ENCODE results near the gene RAB3IP.
A peak's percentile ranks its signal among the peaks of the same experiment; 100 is the strongest.

RAB3IP gene

DNA sequence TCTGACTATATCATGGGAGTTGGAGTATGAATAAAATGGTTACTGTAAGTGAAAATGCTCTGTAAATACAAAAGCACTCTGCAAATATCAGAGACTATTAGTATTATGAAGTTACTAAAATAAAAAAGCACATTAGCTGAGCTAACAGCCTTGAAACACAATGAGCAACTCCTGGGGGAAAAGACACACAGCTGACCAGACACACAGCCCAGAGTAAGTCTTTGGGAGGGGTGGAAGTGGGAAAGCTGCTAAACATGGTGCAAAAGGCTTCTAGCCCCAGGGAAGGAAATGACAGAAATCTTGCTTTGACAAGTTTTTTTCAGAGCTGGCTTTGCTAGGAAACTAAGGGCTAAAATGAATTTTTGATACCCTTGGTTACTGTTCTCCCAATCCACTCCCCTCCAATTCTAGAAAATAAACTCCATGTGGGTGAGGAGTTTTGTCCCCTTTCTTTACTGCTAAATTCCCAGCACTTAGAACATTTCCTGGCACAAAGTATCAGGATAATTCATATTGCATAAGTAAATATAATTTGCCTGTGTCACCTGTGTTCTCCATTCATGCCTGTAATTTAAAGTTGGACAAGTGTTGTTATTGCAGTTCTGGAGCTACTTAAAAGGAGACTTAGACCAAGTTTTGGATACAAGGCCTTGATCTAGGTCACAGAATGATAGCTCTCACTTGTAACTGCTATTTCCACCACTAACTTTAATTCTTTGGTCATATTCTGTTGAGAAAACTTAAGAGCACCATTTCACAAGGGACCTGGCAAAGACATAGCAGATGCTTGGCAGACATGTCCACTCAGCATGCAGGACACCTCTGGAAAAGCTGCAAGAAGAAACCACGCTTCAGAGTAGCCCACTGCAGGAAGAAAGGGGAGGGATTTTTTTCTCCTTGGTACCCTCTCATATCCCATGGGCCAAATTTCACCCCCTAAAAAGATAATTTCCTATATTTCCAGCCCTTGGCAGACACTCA lies 19.0 kb upstream of the RAB3IP start:
- no peaks in the 10 kb centered on the region for H3K27me3 ChIP-seq (ENCODE audit: control insufficient read depth in 1 of 2, insufficient read depth in 2 of 2, low read length in 2 of 2)
- no peaks in the 10 kb centered on the region for H3K4me1 ChIP-seq (ENCODE audit: insufficient read depth, low read length)
- H3K27ac ChIP-seq (ENCODE audit: low read depth, low read length): no peak overlapping the region
- no peak overlapping the region for H3K4me3 ChIP-seq (ENCODE audit: low read depth in 1 of 2, low read length in 2 of 2)
- no peaks in the 10 kb centered on the region for H3K36me3 ChIP-seq (ENCODE audit: insufficient read depth, low read length)
- H3K9me3 ChIP-seq (ENCODE audit: low read length): no peaks in the 10 kb centered on the region
- no peak overlapping the region for H3K9ac ChIP-seq (ENCODE audit: low read length)

DNA sequence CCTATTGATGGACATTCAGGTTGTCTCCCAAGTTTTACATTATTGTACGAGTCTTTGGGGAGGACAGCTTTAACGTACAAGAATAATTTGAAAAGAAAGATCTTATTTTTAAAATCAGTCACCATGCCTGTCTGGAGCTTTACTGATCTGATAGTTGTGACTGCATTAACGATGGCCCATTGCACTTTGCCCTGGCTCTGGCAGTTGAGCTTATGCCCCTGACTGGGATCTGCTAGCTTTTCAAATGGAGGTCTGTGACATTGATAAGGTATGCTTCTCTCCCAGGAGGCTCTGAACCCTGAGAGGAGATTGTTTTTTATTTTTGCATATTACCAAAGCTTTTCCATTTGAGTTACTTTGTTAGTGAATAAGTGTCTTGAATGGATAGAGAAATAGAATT lies 17.9 kb upstream of the RAB3IP start:
- H3K9me3 ChIP-seq (ENCODE audit: low read length): no peaks in the 10 kb centered on the region

DNA sequence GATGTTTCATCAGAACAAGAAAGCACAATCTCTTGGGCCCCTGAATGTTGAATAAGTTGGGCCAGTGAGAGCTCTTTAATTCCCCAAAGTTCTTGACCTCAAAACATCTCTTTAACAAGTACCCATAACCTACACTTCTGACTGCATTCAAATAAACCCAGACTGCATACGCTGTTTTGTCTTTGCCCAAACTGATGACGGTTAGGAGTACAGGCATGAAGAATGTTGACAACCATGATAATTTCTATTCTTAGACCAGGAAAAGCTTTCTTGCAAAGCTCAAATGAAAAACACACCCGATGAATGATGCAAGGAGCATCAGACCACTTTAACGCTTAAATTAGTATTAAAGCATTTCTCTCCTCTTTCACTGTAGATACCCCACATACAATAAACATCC lies 11.7 kb upstream of the RAB3IP start:
- Histone ChIP-seq H3K4me1 (ENCODE audit: insufficient read depth, low read length) (no peaks in the 10 kb centered on the region), H3K27me3 (ENCODE audit: control insufficient read depth in 1 of 2, insufficient read depth in 2 of 2, low read length in 2 of 2) (no peaks in the 10 kb centered on the region), H3K4me3 (ENCODE audit: low read depth in 1 of 2, low read length in 2 of 2) (no peak overlapping the region), H3K27ac (ENCODE audit: low read depth, low read length) (no peak overlapping the region), H3K36me3 (ENCODE audit: insufficient read depth, low read length) (no peaks in the 10 kb centered on the region), H3K9me3 (ENCODE audit: low read length) (no peaks in the 10 kb centered on the region), H3K9ac (ENCODE audit: low read length) (no peak overlapping the region)

More for the DNA sequence above, 17.9 kb upstream of the RAB3IP start:
- Histone ChIP-seq H3K9ac (ENCODE audit: low read length) (no peak overlapping the region), H3K27me3 (ENCODE audit: control insufficient read depth in 1 of 2, insufficient read depth in 2 of 2, low read length in 2 of 2) (no peaks in the 10 kb centered on the region), H3K4me1 (ENCODE audit: insufficient read depth, low read length) (no peaks in the 10 kb centered on the region), H3K4me3 (ENCODE audit: low read depth in 1 of 2, low read length in 2 of 2) (no peak overlapping the region), H3K36me3 (ENCODE audit: insufficient read depth, low read length) (no peaks in the 10 kb centered on the region), H3K27ac (ENCODE audit: low read depth, low read length) (no peak overlapping the region)

DNA sequence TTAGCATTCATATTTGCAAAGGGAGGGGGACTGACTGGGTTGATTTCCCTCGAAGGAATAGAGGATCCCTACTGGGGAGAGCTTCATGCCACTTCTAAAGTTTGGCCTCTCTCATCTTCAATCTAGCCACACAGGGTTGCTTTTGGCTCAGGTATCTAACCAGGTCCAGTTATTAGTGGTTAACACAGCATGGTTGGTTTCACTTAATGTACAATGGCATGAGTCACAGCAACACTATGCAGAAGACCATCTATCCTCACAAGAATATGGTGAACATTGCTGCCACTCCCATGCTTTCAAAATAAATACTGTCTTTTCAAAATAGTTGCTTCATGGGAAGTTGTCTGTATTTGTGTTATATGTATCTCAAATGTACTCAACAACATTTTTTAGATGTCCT lies 6.6 kb upstream of the RAB3IP start:
- Histone ChIP-seq H3K4me3 (ENCODE audit: low read depth in 1 of 2, low read length in 2 of 2) (no peak overlapping the region), H3K4me1 (ENCODE audit: insufficient read depth, low read length) (no peaks in the 10 kb centered on the region), H3K27ac (ENCODE audit: low read depth, low read length) (no peak overlapping the region), H3K27me3 (ENCODE audit: control insufficient read depth in 1 of 2, insufficient read depth in 2 of 2, low read length in 2 of 2) (no peaks in the 10 kb centered on the region), H3K9me3 (ENCODE audit: low read length) (no peaks in the 10 kb centered on the region), H3K9ac (ENCODE audit: low read length) (no peak overlapping the region), H3K36me3 (ENCODE audit: insufficient read depth, low read length) (no peaks in the 10 kb centered on the region)

DNA sequence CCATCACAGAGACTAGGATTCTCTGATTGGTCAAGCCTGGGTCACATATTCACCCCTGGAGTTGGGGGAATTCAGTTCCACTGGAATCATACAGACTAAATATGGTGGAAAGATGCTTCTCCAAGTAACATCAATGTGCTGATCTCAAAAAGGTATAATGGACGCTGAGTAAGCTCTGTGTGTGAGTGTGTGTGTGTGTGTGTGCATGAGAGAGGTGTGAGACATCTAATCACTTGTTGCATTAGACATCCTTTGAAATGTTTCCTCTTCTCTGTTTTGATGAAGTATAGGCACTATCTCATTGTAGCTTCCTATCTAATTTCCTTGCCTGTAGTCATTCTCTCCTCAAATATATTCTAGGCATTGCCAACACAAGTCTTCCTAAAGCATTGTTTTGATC lies 5.0 kb upstream of the RAB3IP start:
- Histone ChIP-seq H3K36me3 (ENCODE audit: insufficient read depth, low read length) (no peaks in the 10 kb centered on the region), H3K9ac (ENCODE audit: low read length) (no peak overlapping the region), H3K27ac (ENCODE audit: low read depth, low read length) (no peak overlapping the region), H3K9me3 (ENCODE audit: low read length) (no peaks in the 10 kb centered on the region), H3K4me3 (ENCODE audit: low read depth in 1 of 2, low read length in 2 of 2) (no peak overlapping the region), H3K4me1 (ENCODE audit: insufficient read depth, low read length) (no peaks in the 10 kb centered on the region), H3K27me3 (ENCODE audit: control insufficient read depth in 1 of 2, insufficient read depth in 2 of 2, low read length in 2 of 2) (no peaks in the 10 kb centered on the region)

DNA sequence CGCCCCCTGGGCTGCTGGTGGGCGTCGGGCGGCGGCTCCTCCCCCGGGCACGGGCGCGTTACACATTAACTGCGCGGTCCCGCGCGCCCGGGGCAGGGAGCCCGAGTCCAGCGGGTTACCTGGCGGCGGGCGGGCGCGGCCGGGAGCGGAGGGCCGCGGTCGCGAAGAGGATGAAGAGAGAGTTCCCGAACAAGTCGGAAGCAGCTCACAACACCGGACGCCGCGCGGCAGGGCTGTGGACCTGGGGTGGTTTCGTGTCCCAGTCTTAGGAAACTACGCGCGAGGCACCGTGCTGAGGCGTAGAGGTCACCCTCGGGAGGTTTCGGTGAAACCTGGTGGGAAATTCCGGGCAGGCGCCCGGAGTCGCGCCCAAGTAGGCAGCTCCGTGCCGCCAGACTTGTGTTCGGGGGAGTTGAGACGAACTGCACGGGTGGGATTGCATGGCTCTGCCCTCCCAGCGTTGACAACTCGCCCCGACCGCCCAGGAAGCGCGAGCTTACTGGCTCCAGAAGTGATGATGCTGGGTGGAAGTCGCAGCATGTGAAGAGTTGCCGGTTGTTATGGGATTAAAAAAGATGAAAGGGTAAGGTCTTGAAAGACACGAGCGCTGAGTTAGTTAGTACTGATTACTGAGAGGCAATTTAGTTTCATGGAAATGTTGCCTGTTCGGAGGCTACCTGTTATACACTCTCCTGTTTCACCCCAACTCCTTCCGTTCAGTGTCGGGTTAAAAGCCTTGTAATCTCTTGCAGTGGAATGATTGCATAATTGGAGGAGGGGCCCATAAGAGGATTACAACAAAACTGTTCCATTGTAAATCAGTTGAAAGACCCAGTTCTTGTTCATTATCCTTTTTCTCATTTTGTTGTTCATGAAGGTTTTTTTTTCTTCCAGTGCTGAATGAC lies 879 bp downstream of the RAB3IP start:
- Histone ChIP-seq H3K27me3 (ENCODE audit: control insufficient read depth in 1 of 2, insufficient read depth in 2 of 2, low read length in 2 of 2) (no peaks in the 10 kb centered on the region), H3K27ac (ENCODE audit: low read depth, low read length) (peak overlapping the region; percentile 34), H3K4me1 (ENCODE audit: insufficient read depth, low read length) (peaks cover 5% of the 10 kb centered on the region), H3K9me3 (ENCODE audit: low read length) (no peaks in the 10 kb centered on the region), H3K36me3 (ENCODE audit: insufficient read depth, low read length) (no peaks in the 10 kb centered on the region), H3K9ac (ENCODE audit: low read length) (no peak overlapping the region), H3K4me3 (ENCODE audit: low read depth in 1 of 2, low read length in 2 of 2) (peak overlapping the region; percentile 72 to 83)

DNA sequence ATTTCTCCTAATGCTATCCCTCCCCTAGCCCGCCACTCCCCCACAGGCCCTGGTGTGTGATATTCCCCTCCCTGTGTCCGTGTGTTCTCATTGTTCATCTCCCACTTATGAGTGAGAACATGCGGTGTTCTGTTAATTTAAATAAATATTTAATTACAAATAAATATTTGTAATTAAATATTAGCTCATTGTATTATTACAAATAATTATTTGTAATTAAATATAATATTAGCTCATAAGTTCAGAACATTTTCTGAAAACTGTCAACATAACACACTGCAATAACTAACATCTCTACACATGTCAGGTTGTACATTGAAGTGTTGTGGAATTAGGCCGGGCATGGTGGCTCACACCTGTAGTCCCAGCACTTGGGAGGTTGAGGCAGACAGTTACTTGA lies 5.4 kb downstream of the RAB3IP start:
- Histone ChIP-seq H3K36me3 (ENCODE audit: insufficient read depth, low read length) (no peaks in the 10 kb centered on the region), H3K4me1 (ENCODE audit: insufficient read depth, low read length) (peaks cover 5% of the 10 kb centered on the region), H3K27me3 (ENCODE audit: control insufficient read depth in 1 of 2, insufficient read depth in 2 of 2, low read length in 2 of 2) (no peaks in the 10 kb centered on the region), H3K4me3 (ENCODE audit: low read depth in 1 of 2, low read length in 2 of 2) (no peak overlapping the region), H3K9me3 (ENCODE audit: low read length) (no peaks in the 10 kb centered on the region), H3K27ac (ENCODE audit: low read depth, low read length) (no peak overlapping the region), H3K9ac (ENCODE audit: low read length) (no peak overlapping the region)

DNA sequence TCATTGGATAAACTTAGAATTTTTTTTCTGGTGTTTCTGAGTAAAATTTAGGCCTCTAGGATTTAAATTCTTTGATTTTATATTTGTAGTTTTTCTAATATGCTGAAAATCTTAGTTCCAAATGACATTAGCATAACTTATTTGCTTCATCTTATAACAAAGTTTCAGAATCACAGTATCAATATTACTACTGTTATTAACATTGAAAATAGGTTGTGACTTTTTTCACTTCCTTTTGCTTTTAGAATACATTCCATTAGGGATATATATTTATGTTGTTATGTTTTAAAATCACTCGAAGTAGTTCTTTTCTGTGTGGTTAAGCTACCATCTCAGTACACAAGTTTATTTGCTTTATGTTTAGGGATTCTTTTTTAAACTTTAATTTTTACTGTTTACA lies 12.8 kb downstream of the RAB3IP start:
- H3K36me3 ChIP-seq (ENCODE audit: insufficient read depth, low read length): no peaks in the 10 kb centered on the region

DNA sequence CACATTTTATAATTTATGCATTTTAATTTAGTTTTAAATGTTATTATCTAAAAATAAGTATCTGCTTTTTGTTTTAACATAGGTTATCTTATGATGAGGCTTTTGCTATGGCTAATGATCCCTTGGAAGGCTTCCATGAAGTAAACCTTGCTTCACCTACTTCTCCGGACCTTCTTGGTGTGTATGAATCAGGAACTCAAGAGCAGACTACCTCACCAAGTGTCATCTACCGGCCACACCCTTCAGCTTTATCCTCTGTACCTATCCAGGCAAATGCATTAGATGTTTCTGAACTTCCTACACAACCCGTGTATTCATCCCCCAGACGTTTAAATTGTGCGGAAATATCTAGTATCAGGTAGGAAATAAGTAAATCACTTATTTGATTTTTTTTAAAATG lies 16.6 kb downstream of the RAB3IP start:
- no peak overlapping the region for H3K9ac ChIP-seq (ENCODE audit: low read length)
- no peaks in the 10 kb centered on the region for H3K9me3 ChIP-seq (ENCODE audit: low read length)
- no peak overlapping the region for H3K27ac ChIP-seq (ENCODE audit: low read depth, low read length)
- no peak overlapping the region for H3K4me3 ChIP-seq (ENCODE audit: low read depth in 1 of 2, low read length in 2 of 2)
- H3K4me1 ChIP-seq (ENCODE audit: insufficient read depth, low read length): no peaks in the 10 kb centered on the region
- no peaks in the 10 kb centered on the region for H3K36me3 ChIP-seq (ENCODE audit: insufficient read depth, low read length)
- no peaks in the 10 kb centered on the region for H3K27me3 ChIP-seq (ENCODE audit: control insufficient read depth in 1 of 2, insufficient read depth in 2 of 2, low read length in 2 of 2)

More for the DNA sequence above, 12.8 kb downstream of the RAB3IP start:
- Histone ChIP-seq H3K9ac (ENCODE audit: low read length) (no peak overlapping the region), H3K27ac (ENCODE audit: low read depth, low read length) (no peak overlapping the region), H3K27me3 (ENCODE audit: control insufficient read depth in 1 of 2, insufficient read depth in 2 of 2, low read length in 2 of 2) (no peaks in the 10 kb centered on the region), H3K4me3 (ENCODE audit: low read depth in 1 of 2, low read length in 2 of 2) (no peak overlapping the region), H3K4me1 (ENCODE audit: insufficient read depth, low read length) (no peaks in the 10 kb centered on the region), H3K9me3 (ENCODE audit: low read length) (no peaks in the 10 kb centered on the region)

DNA sequence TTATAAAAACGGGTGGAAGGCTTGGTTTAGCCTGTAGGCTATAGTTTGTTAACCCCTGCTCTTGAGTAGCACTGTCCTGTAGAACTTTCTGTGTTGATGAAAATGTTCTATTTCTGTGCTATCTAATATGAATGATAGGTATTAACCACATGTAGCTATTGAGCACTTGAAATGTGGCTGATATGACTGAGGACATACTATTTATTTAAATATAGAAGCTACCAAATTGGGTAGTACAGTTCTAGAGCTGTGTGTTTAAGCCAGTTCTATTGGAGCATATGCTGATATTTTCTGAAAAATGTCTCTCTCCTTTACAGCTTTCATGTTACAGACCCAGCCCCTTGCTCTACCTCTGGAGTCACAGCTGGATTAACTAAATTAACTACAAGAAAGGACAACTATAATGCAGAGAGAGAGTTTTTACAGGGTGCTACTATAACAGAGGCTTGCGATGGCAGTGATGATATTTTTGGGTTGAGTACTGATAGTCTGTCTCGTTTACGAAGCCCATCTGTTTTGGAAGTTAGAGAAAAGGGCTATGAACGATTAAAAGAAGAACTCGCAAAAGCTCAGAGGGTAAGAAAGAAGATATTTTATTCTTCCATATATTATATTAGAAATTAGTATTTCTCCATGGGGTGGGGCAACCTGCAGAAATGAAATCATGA lies 17.6 kb downstream of the RAB3IP start:
- no peak overlapping the region for H3K27ac ChIP-seq (ENCODE audit: low read depth, low read length)
- H3K36me3 ChIP-seq (ENCODE audit: insufficient read depth, low read length): no peaks in the 10 kb centered on the region
- no peaks in the 10 kb centered on the region for H3K27me3 ChIP-seq (ENCODE audit: control insufficient read depth in 1 of 2, insufficient read depth in 2 of 2, low read length in 2 of 2)
- H3K4me1 ChIP-seq (ENCODE audit: insufficient read depth, low read length): no peaks in the 10 kb centered on the region
- H3K4me3 ChIP-seq (ENCODE audit: low read depth in 1 of 2, low read length in 2 of 2): no peak overlapping the region
- H3K9ac ChIP-seq (ENCODE audit: low read length): no peak overlapping the region
- no peaks in the 10 kb centered on the region for H3K9me3 ChIP-seq (ENCODE audit: low read length)

DNA sequence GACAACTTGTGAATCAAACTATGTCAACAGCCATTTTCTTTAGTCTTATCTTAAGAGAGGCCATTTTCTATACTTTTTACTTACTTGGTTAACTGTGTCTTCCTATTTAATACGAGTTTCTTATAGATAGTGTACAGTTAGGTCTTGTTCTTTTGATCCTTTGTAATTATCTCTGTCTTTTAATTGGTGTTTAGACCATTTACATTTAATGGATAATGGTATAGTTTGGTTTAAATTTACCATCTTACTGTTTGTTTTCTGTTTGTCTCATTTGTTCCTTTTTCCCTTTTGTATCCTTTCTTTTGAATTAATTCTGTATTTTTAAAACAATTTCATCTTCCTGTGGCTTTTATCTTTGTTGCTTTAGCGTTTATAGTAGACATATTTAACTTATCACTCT lies 19.4 kb downstream of the RAB3IP start:
- Histone ChIP-seq H3K36me3 (ENCODE audit: insufficient read depth, low read length) (no peaks in the 10 kb centered on the region), H3K4me1 (ENCODE audit: insufficient read depth, low read length) (no peaks in the 10 kb centered on the region), H3K9ac (ENCODE audit: low read length) (no peak overlapping the region), H3K4me3 (ENCODE audit: low read depth in 1 of 2, low read length in 2 of 2) (no peak overlapping the region), H3K9me3 (ENCODE audit: low read length) (no peaks in the 10 kb centered on the region), H3K27me3 (ENCODE audit: control insufficient read depth in 1 of 2, insufficient read depth in 2 of 2, low read length in 2 of 2) (no peaks in the 10 kb centered on the region), H3K27ac (ENCODE audit: low read depth, low read length) (no peak overlapping the region)

Measured in muscle layer of colon (tissue), 2 donors.